Natural killer cell (primary cell): ENCODE measurements around the gene ADAP1. TPM values are rescaled to one million over a fixed set of nuclear protein-coding genes. Genes with fewer than 3 reads are reported as not detected.

ENCODE experiments used
- ATAC-seq, 3 donors: fragments of 150-1000 bp in 2 of 3; fragments of 200-7000 bp in 1 of 3; cut with Tn5 transposase; 1 replicate in 1 of 3; 2 replicates in 2 of 3; pipeline ENCODE4 v1.10.0; 2021; ENCODE audit warnings: mild to moderate bottlenecking in 2 of 3, moderate library complexity in 2 of 3
- DNase-seq, 2 donors: peaks; one replicate each; pipeline versions ENCODE4 v3.0.0 to v3.0.0-alpha.2; 2013 to 2021; ENCODE audit warnings: mixed read lengths in 1 of 2
- H3K27ac ChIP-seq: one replicate; pipeline ENCODE4 v1.5.1; 2013; ENCODE audit warnings: mild to moderate bottlenecking, low read length
- H3K27me3 ChIP-seq: one replicate; pipeline ENCODE4 v1.6.1; 2013; ENCODE audit warnings: low read length; ENCODE audit not compliant: control insufficient read depth, insufficient read depth
- H3K36me3 ChIP-seq: one replicate; pipeline ENCODE4 v1.6.1; 2013; ENCODE audit warnings: low read length; ENCODE audit not compliant: control insufficient read depth, insufficient read depth
- H3K4me1 ChIP-seq: one replicate; pipeline ENCODE4 v1.6.1; 2013; ENCODE audit warnings: low read length; ENCODE audit not compliant: control insufficient read depth, insufficient read depth
- H3K4me3 ChIP-seq: one replicate; pipeline ENCODE4 v1.5.1; 2013; ENCODE audit warnings: low read length
- H3K9me3 ChIP-seq: one replicate; pipeline ENCODE4 v1.6.1; 2013; ENCODE audit warnings: low read length; ENCODE audit not compliant: control insufficient read depth, insufficient read depth
- H3K27ac Mint-ChIP-seq, 2 donors: one replicate each; pipeline ENCODE4 v1.8.0; 2022; ENCODE audit warnings: mild to moderate bottlenecking in 2 of 2, mixed read lengths in 2 of 2, moderate library complexity in 1 of 2
- H3K27me3 Mint-ChIP-seq, 2 donors: one replicate each; pipeline ENCODE4 v1.8.0; 2022; ENCODE audit warnings: low read depth in 2 of 2, mixed read lengths in 2 of 2
- H3K36me3 Mint-ChIP-seq: one replicate; pipeline ENCODE4 v1.8.0; 2022; ENCODE audit warnings: mixed read lengths
- H3K4me1 Mint-ChIP-seq, 2 donors: one replicate each; pipeline ENCODE4 v1.8.0; 2022; ENCODE audit warnings: mixed read lengths in 2 of 2
- H3K4me3 Mint-ChIP-seq: one replicate; pipeline ENCODE4 v1.8.0; 2022; ENCODE audit warnings: mild to moderate bottlenecking, moderate library complexity, mixed read lengths
- H3K9me3 Mint-ChIP-seq, 2 donors: one replicate each; pipeline ENCODE4 v1.8.0; 2022; ENCODE audit warnings: mixed read lengths in 2 of 2
- CTCF ChIP-seq: fragments of 200-600 bp; IDR thresholded peaks from one replicate; pipeline ENCODE4 v1.8.0; 2022; ENCODE audit warnings: antibody characterized with exemption
- WGBS: methylation state at CpG from one replicate; pipeline ENCODE4 v1.1.7; 2013; ENCODE audit warnings: missing lambda C conversion rate; ENCODE audit not compliant: insufficient coverage; 5-methylcytosine and 5-hydroxymethylcytosine counted together
- intact Hi-C: fragments of 100-400 bp; cut with micrococcal nuclease; formaldehyde crosslinking; loops from one replicate; pipeline ENCODE4 v1.14.2; 2022
- total RNA-seq, 4 donors: library from RNA; stranded (reverse); fragments of 120-200 nt in 1 of 4; gene quantifications; one replicate each; pipeline versions ENCODE4 v1.2.3 to v1.2.4, GENCODE V29; 2013 to 2022

ADAP1 gene
- total RNA-seq, 3 donors from 2014 or later (not counting 1 experiment from before 2014, with no cell fraction given), result 87.2 to 117 (median 89.2) TPM

GRCh38 chr7:987909-988308, 33.4 kb upstream of the ADAP1 start:
- no peak overlapping the region for H3K4me3 Mint-ChIP-seq
- H3K9me3 Mint-ChIP-seq, result no peaks in the 10 kb centered on the region
- H3K36me3 Mint-ChIP-seq, result no peaks in the 10 kb centered on the region
- no peak for DNase-seq
- H3K4me3 ChIP-seq, result no peak overlapping the region
- H3K27ac Mint-ChIP-seq, result no peak overlapping the region
- H3K9me3 ChIP-seq, result no peaks in the 10 kb centered on the region
- WGBS, result 54% methylated on average over 6 of the region's 6 CpGs
- H3K27ac ChIP-seq, result no peak overlapping the region
- TF ChIP-seq CTCF, result no peak
- H3K4me1 ChIP-seq, result peaks cover 12% of the 10 kb centered on the region
- peaks cover 0 to 2% of the 10 kb centered on the region in 2 donors for H3K27me3 Mint-ChIP-seq
- peaks cover 9% of the 10 kb centered on the region for H3K27me3 ChIP-seq
- ATAC-seq, result no peak
- intact Hi-C loops, result no loop called here
- peaks cover under 1 to 2% of the 10 kb centered on the region in 2 donors for H3K4me1 Mint-ChIP-seq
- no peaks in the 10 kb centered on the region for H3K36me3 ChIP-seq

DNA sequence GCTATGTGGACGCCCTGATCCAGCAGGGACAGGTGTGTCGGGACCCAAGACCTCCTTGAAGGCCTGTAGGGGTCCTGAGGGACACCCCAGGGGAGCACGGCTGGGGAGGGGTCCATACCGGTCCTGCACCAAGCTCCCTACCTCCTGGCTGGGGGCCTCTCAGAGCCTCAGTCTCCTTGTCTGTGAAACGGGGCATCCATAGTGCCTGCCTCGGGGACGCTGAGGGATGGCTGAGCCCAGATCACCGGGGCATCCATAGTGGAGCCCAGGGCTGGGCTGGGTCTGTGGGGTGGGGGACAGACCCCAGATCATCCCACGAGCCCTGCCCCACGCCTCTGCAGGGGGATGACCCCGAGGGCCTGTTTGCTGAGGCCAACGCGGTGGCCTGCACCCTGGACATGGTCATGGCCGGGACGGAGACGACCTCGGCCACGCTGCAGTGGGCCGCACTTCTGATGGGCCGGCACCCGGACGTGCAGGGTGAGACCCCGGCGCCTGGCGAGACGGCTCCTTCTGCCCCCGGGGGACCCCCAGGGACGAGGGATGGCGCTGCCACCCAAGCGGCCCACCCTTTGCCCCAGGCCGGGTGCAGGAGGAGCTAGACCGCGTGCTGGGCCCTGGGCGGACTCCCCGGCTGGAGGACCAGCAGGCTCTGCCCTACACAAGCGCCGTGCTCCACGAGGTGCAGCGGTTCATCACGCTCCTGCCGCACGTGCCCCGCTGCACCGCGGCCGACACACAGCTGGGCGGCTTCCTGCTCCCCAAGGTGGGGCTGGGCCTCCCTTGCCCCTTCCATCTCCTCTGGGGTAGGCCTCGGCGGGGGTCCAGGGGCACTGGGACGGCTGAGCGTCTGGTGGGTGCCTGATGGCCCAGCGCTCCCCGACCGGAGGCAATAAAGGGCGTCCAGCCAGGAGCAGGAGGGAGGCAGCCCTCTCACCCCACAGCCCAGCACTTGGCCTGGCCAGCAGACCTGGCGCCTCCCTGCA, 32.6 kb upstream of the ADAP1 start:
- Mint-ChIP-seq H3K36me3 (no peaks in the 10 kb centered on the region), H3K9me3 (no peaks in the 10 kb centered on the region), H3K4me3 (no peak overlapping the region), H3K4me1 (no peaks in the 10 kb centered on the region), H3K27ac (no peak overlapping the region), H3K27me3 (peaks cover 0 to 2% of the 10 kb centered on the region in 2 donors)
- DNase-seq, result no peak
- ATAC-seq, result no peak
- peaks cover 9% of the 10 kb centered on the region for H3K4me1 ChIP-seq
- TF ChIP-seq CTCF, result no peak
- peaks cover 9% of the 10 kb centered on the region for H3K27me3 ChIP-seq
- 91% methylated on average over 56 of the region's 56 CpGs for WGBS
- H3K27ac ChIP-seq, result no peak overlapping the region
- no peaks in the 10 kb centered on the region for H3K9me3 ChIP-seq
- intact Hi-C loops, result no loop called here
- no peaks in the 10 kb centered on the region for H3K36me3 ChIP-seq
- H3K4me3 ChIP-seq, result no peak overlapping the region

DNA sequence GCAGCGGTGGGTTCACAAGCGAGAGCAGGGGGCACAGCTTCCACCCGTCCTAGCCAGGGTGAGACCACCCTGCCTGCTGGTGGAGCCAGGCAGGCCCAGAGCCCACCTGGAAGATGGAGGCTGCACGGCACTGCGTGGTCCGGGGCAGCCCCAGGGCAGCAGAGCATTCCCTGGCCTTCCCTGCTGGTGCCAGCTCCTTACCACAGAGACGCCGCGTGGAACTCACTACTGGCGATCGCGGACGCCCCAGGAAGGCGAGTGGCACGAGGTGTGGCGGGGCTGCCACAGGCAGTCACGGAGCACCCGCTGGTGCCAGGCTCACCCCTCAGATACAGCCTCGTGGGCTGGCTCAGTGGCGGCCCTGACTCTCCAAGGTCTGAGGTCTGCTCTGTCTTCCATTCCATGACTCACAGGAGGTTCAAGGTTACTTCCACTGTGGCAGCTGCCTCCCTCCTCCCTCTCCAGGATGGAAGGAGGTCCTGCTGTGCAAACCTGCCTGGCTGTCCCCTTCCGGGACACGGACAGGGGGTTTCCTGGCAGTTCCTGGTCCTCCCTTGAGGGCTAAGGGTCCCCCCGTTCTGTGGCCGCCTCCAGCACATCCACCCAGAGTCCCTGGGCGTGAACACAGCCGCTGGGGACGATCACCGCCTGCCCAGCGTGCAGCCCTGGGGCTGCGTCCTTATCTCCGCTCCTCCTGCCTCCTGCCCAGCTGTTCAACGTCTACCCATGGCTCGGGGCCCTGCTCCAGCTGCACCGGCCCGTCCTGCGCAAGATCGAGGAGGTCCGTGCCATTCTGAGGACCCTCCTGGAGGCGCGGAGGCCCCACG, 31.6 kb upstream of the ADAP1 start:
- Histone ChIP-seq H3K27ac (no peak overlapping the region), H3K4me1 (peaks cover 9% of the 10 kb centered on the region), H3K9me3 (no peaks in the 10 kb centered on the region), H3K27me3 (peaks cover 9% of the 10 kb centered on the region), H3K36me3 (no peaks in the 10 kb centered on the region), H3K4me3 (no peak overlapping the region)
- TF ChIP-seq CTCF, result no peak
- no peak overlapping the region for H3K27ac Mint-ChIP-seq
- DNase-seq (no peak), ATAC-seq (no peak)
- intact Hi-C loops, result no loop called here
- WGBS, result 76% methylated on average over 41 of the region's 41 CpGs
- no peaks in the 10 kb centered on the region for H3K36me3 Mint-ChIP-seq
- no peaks in the 10 kb centered on the region for H3K9me3 Mint-ChIP-seq
- H3K4me3 Mint-ChIP-seq, result no peak overlapping the region
- no peaks in the 10 kb centered on the region for H3K4me1 Mint-ChIP-seq
- H3K27me3 Mint-ChIP-seq, result peaks cover 0 to 2% of the 10 kb centered on the region in 2 donors
